GM19438 (cell line): ENCODE measurements around the gene MYH7.
"Not testable (repeated sequence)": the region's sequence is repeated elsewhere in the genome, so short reads cannot be mapped to it uniquely, and the experiment has no call there.

Experiments used
- ATAC-seq: cut with Tn5 transposase; IDR thresholded peaks from one replicate; pipeline ENCODE4 v1.9.1; 2021; ENCODE audit warnings: low read depth; ENCODE audit not compliant: unreplicated experiment

Gene MYH7

DNA sequence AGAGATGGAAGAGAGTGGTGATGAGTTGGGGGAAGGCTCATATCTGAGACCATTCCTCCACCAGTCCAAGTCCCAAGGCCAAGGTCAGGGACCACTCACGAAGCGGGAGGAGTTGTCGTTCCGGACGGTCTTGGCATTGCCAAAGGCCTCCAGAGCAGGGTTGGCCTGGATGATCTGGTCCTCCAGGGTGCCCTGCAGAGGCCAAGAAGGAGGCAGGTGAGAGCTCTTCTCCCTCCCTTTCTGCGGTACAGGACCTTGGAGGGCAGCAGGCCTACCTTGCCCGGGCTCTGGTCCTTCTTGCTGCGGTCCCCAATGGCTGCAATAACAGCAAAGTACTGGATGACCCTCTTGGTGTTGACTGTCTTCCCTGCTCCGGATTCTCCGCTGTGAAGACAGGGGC, 4.0 kb downstream of the MYH7 start:
- no peak for ATAC-seq

DNA sequence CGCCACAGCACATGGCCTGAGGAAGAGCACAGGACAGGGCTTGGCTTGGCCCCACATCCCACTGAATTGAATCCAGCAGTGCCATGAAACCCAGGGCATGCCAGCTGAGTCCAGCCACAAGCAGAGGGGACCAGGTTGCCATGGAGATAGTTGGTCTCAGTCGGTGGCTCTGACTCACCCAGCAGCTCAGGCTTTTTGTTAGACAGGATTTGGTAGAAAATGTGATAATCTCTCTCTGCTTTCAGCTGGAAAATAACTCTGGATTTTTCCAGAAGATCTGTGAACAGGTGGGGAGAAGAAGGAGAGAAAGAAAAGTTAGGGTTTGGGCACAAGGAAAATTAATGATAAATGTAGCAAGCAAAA, 4.8 kb downstream of the MYH7 start:
- no peak for ATAC-seq

DNA sequence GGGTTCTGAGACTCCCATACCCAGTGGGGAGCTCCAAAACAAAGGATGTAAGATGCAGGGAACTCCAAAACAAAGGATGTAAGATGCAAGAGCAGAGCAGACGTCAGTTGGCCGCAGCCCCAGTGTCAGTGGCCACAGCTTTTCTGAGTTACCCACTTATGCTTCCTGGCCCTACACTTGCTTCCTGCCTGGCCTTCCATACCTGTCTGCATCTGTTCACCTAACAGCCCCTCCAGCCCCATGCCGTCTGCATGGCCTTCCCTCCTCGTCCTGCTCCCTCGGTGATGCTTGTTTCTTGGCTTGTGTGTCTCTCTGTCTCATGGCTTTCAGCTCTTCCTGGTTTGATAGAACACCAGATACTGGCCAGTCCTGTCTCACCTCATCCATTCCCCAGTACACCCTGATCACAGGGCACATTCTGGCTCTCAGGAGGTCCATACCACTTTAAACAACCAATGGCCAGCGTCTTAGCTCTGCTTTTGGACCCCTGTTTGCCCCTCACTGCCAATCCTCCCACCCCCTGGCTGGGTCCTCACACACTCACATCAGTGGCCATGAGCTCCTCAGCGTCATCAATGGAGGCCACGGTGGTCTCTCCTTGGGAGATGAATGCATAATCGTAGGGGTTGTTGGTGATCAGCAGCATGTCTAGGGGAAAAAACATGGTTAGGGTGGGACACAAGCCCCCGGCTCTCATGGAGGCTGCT, 5.3 kb downstream of the MYH7 start:
- ATAC-seq, result no peak

- ATAC-seq, result no peak
Observed at GRCh38 chr14:23428686-23429495, 6.6 kb downstream of the MYH7 start.

DNA sequence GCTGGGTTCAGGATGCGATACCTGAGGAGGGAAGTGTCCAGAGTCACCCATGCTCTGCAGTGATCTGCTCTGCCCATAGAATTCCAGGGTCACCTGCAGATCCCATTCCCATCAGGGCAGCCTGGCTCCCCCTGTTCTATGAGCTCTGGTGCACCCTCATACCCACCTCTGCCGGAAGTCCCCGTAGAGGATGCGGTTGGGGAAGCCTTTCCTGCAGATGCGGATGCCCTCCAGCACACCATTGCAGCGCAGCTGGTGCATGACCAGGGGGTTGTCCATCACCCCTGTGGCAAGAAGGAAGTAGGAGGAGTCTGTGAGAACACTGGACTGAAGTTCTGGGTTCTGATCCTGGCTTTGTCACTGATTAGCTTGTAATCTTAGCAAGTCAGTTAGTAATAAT, 9.7 kb downstream of the MYH7 start:
- not testable (repeated sequence) for ATAC-seq

DNA sequence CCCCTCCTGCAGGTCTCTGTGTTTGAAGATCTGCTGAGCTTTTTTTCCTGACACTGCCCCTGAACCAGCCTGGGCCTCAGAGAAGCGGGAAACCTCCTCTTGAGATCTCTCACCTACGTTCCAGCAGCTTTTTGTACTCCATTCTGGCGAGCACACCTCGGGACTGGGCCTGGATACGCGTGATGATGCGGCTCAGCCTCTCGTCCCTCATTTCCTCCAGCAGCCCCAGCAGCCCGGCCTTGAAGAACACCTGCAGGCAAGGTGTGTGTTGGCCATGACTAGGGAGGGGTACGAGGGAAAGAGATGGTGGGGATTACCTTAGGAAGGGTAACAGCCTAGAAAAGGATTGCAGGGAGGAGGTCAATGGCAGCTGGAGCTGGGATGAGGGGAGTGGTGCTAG, 10.3 kb downstream of the MYH7 start:
- no peak for ATAC-seq

GRCh38 chr14:23423657-23424056, 11.8 kb downstream of the MYH7 start:
- no peak for ATAC-seq

DNA sequence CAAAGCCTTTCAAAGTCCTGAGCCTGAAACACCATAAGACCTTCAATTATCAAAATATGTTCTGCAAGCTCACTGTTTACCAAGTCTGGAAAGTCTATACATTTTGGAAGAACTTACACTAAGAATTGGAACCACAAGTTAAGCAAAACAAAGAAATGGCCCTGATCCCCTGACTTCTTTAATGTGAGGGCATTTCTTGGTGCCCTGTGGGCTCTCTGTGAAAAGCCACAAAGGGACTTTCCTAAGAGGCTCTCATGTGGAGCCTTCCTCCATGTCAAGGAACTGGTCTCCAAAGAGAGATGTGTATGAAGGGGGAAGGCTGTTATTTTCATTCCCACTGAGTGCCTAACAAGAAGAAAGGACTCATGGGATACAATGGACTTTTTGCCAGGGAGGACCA, 13.9 kb downstream of the MYH7 start:
- ATAC-seq, result no peak

DNA sequence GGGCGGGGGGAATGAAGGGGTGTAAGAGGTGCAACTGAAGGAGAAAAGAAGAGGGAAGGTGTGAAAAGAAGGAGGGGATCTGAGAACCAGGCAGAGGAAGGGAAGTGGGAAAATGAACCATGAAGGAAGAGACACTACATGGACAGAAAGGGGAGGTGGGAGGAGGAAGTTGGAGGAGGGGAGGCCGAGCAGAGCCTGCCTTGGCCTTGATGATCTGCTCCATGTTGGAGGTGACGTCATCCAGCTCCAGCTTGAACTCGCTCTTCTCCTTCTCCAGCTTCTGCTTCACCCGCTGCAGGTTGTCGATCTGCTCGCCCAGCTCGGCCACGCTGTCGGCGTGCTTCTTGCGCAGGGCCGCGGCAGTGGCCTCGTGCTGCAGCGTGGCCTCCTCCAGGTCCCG, 15.8 kb downstream of the MYH7 start:
- not testable (repeated sequence) for ATAC-seq

GRCh38 chr14:23418021-23418420, 17.4 kb downstream of the MYH7 start:
- no peak for ATAC-seq

DNA sequence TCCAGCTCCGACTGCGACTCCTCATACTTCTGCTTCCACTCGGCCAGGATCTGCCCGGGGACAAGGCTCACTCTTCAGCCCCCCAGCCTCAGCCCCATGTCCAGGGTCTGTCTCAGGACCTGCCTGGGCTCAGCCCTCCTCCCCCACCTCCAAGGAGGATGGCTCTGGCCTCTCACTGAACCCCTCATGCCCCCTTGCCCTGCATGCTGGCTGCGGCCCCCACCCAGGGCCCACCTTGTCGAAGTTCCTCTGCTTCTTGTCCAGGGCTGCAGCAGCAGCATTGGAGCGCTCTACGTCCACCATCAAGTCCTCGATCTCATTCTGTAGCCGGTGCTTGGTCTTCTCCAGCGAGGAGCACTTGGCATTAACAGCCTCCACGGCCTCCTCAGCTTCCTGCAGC, 18.2 kb downstream of the MYH7 start:
- not testable (repeated sequence) for ATAC-seq

GRCh38 chr14:23416801-23417200, 18.7 kb downstream of the MYH7 start:
- ATAC-seq, result no peak

- ATAC-seq, result no peak
Observed at GRCh38 chr14:23415821-23416778, 19.4 kb downstream of the MYH7 start.

- ATAC-seq, result no peak
Observed at GRCh38 chr14:23414906-23415820, 20.3 kb downstream of the MYH7 start.

DNA sequence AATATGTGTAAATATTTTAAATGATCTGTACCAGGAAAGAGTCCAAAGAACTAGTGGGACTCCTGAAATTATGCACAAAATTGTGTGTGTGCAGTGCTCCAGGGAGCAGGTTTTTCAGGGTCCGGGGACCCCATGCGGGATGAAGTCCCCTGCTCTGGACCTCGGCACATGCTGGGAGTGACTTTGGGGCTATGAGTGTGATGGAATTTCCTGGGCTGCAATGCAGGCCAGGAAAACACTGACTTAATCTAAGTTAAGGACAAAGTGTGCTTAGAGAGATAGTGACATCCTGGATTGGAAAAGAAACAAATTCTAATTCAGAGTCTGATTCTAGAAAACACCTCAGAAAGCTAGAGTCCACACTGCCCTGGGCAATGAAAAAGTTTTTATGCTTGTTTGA, 21.2 kb downstream of the MYH7 start:
- no peak for ATAC-seq

GRCh38 chr14:23413681-23414080, 21.8 kb downstream of the MYH7 start:
- no peak for ATAC-seq

DNA sequence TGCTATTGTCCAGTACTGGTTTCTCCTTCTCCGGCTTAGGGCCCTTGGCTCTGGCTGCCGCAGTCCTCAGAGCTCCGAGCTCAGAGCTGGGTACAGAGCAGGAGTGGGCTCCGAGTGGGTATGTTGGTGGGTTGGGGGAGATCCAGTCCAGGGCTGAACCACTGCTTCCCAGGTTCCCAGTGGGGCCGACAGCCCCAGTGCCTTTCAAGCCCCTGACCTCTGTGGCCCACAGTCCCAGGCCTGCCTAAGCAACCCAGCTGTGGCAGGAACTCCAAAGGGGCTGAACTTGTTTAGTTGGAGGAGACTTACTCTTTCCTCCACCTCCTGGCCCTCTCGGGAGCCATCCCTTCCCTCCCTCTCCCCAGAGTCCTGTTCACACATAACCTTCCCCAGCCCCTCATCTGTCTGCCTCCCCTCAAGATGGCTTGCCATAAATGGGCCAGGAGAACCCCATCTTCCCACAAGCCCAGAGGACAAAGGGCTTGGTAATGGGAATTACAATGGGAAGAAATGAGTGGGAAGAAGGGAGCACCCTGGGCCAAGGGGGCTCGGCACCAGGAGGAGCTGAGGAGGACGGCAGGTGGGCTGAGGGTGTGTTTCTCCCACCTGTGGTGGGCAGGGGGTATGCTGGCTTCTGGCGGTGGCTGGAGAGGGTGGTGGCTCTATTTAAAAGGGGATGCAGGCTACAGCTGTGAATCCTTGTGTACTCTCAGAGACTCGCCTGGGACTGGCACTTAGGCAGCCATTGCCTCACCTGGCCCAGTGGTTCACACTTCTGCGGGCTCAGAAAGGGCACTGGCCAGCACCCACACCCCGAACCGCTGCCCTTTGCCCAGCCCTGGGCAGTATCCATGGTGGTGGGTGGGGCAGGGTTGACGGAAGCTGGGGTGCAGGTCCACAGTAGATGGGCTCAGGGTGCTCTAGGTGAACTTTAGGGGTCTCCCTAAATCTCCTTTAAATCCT, 23.6 kb downstream of the MYH7 start:
- no peak for ATAC-seq

GRCh38 chr14:23409966-23410635, 25.4 kb downstream of the MYH7 start:
- ATAC-seq, result no peak
